IPS-20b (cell line): ENCODE measurements around the gene TTC21A.

Source experiments
- H3K27ac ChIP-seq: one replicate; pipeline ENCODE4 v1.5.1; 2013; ENCODE audit warnings: low read length
- H3K27me3 ChIP-seq: 2 replicates; pipeline ENCODE4 v1.6.1; 2013; ENCODE audit warnings: mild to moderate bottlenecking, low read length, inconsistent platforms; ENCODE audit not compliant: insufficient read depth
- H3K36me3 ChIP-seq: 2 replicates; pipeline ENCODE4 v1.6.1; 2013; ENCODE audit warnings: low read depth, mild to moderate bottlenecking, inconsistent platforms, low read length, moderate library complexity; ENCODE audit not compliant: insufficient read depth
- H3K4me1 ChIP-seq: 2 replicates; pipeline ENCODE4 v1.6.1; 2013; ENCODE audit warnings: mild to moderate bottlenecking, control low read depth, inconsistent platforms, low read length, moderate library complexity; ENCODE audit not compliant: insufficient read depth
- H3K4me3 ChIP-seq: 2 replicates; pipeline ENCODE4 v1.5.1; 2013; ENCODE audit warnings: mild to moderate bottlenecking, low read length, inconsistent platforms
- H3K9ac ChIP-seq: 2 replicates; pipeline ENCODE4 v1.6.1; 2013; ENCODE audit warnings: low read depth, mild to moderate bottlenecking, inconsistent platforms, low read length, moderate library complexity
- H3K9me3 ChIP-seq: 2 replicates; pipeline ENCODE4 v1.6.1; 2013; ENCODE audit warnings: mild to moderate bottlenecking, low read depth, low read length, inconsistent platforms; ENCODE audit not compliant: insufficient read depth

TTC21A gene

DNA sequence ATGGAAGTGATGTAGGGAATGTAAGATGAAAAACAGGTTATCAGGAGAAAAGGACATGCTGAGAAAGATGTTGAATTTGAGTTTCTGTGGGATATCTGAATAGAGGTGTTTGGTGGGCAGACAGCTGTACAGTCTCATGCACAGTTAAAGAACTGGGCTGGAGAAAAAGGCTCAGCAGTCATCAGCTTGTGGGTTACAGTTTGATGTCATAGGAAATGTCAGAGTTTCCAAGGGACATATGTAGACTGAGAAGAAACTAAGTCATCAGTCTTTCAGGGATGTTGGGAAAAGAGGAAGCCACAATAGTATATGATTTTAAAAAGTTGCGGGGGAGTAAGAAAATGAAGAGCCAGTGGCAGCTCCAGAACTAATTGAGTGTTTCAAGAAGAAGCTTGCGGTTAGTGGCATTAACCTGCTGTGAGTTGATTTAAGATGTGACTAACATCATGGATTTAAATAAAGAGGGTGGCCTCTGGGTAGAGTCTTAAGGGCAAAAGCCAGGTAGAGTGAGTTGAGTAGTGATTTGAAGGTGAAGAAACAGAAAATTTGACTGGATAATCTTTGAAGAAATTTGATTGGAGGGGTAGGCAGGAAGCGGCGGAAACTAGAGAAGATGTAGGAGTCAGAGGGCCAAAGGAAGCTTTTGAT, 24.7 kb upstream of the TTC21A start:
- Histone ChIP-seq H3K36me3 (peaks cover 62% of the 10 kb centered on the region), H3K9me3 (no peaks in the 10 kb centered on the region), H3K4me3 (no peak overlapping the region), H3K9ac (no peak overlapping the region), H3K27me3 (no peaks in the 10 kb centered on the region), H3K4me1 (no peaks in the 10 kb centered on the region), H3K27ac (no peak overlapping the region)

GRCh38 chr3:39086144-39086543, 21.3 kb upstream of the TTC21A start:
- Histone ChIP-seq H3K27me3 (no peaks in the 10 kb centered on the region), H3K4me3 (no peak overlapping the region), H3K4me1 (no peaks in the 10 kb centered on the region), H3K36me3 (peaks cover 72% of the 10 kb centered on the region), H3K9ac (no peak overlapping the region), H3K27ac (no peak overlapping the region), H3K9me3 (no peaks in the 10 kb centered on the region)

DNA sequence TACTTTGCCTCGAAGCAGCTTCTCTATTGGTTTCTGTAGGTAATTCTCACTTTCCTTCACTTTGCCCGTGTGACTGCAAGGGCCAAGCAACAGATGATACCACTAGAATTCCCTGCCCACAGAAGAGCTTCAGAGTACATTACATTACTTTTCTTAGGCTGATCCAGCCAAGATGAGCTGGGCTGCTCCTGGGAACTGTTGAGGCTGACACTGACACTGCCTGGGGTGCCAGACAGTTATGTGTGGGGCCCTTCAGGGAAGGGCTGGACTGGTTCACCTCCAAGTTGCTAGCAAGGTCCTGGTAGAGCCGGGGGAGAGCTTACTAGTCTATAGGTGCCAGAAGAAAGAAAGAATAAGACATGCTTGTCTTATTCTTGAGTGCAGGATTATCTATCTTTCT, 19.0 kb upstream of the TTC21A start:
- Histone ChIP-seq H3K4me1 (no peaks in the 10 kb centered on the region), H3K9ac (no peak overlapping the region), H3K36me3 (peaks cover 93% of the 10 kb centered on the region), H3K27ac (no peak overlapping the region), H3K27me3 (no peaks in the 10 kb centered on the region), H3K4me3 (no peak overlapping the region), H3K9me3 (no peaks in the 10 kb centered on the region)

DNA sequence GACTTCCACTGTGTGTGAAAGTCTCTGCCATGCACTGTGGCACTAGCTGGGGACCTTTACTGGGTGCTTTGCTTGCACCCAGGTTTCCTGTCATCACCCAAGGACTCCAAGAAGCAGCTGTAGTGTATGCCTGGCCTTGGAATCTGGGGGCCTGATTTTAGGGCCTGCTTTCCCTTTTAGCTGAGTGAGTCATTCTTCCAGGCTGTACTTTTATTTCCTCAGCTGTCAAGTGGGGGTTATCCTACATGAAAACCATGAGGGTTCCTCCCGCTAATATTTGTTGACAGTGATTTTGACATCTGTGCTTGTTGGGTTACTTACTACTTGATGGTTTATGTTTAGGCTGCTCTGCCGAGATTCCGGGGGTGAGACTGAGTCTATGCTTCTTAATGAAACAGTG, 18.6 kb upstream of the TTC21A start:
- Histone ChIP-seq H3K9me3 (no peaks in the 10 kb centered on the region), H3K9ac (no peak overlapping the region), H3K4me3 (no peak overlapping the region), H3K27me3 (no peaks in the 10 kb centered on the region), H3K27ac (no peak overlapping the region), H3K4me1 (no peaks in the 10 kb centered on the region), H3K36me3 (peaks cover 93% of the 10 kb centered on the region)

DNA sequence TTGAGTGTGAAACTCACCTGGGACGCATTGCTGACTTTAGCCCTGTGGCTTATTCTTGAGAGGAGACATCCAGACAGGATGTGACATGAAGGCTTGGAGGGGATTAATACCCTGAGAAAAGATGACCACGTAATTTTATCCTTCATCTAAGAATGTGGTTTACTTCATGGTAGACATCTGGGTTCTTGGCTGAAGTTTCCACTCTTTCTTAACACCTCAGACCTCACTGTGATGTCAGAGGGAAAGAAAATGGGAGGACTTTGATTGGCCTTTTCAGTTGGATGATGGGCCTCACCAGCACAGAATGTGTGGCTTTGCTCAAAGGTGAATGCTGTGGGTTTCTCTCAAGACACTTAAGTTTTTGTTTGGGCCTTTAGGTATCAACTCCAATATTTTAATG, 16.6 kb upstream of the TTC21A start:
- Histone ChIP-seq H3K36me3 (peaks cover 95% of the 10 kb centered on the region), H3K9ac (no peak overlapping the region), H3K4me1 (no peaks in the 10 kb centered on the region), H3K27me3 (no peaks in the 10 kb centered on the region), H3K4me3 (no peak overlapping the region), H3K27ac (no peak overlapping the region), H3K9me3 (no peaks in the 10 kb centered on the region)

DNA sequence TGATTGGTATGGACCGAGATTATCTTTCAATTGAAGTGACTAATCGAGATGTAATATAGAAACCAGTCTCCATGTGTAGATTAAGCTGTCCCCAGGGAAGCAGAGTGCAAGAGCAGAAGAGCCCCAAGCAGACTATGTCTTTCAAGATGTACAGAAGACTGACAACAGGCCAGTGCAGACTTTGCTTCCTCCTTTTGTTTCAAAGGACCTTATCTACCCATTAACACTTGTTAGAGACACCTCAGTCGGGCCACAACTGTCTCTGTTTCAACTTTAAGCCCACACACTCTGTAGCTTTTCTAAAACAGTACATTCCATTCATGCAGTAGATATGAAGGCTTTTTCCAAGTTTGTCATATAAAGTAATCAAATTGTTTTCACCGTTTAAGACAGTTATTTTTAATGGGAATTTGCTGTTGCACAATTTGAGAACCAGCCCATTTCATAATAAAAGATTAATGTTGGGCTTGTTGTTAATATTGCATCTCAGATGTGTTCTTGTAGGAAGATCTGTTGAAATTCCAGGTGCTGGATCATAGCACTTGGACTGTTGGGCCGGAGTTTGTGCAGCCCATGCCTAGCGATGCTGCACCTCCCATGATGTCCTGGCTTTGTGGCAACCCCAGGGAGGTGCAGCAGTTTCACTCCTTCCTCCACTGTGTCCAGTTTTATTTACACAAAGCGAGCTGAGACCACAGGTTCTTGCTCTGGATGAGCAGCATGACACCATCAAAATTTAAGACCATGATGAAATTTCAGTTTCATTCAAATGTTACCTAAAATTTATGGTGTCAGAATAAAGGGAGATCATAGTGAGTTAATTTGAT, 12.4 kb upstream of the TTC21A start:
- Histone ChIP-seq H3K4me3 (no peak overlapping the region), H3K36me3 (peaks cover 97% of the 10 kb centered on the region), H3K9ac (no peak overlapping the region), H3K9me3 (no peaks in the 10 kb centered on the region), H3K4me1 (no peaks in the 10 kb centered on the region; the same call in 1 of the 2 replicates), H3K27ac (no peak overlapping the region), H3K27me3 (no peaks in the 10 kb centered on the region)

- no peak overlapping the region for H3K4me3 ChIP-seq
- H3K27me3 ChIP-seq = no peaks in the 10 kb centered on the region
- no peaks in the 10 kb centered on the region for H3K9me3 ChIP-seq
- H3K9ac ChIP-seq = no peak overlapping the region
- no peaks in the 10 kb centered on the region; the same call in 1 of the 2 replicates for H3K4me1 ChIP-seq
- no peak overlapping the region for H3K27ac ChIP-seq
- H3K36me3 ChIP-seq = peaks cover 97% of the 10 kb centered on the region
These were observed 11.7 kb upstream of the TTC21A start for GRCh38 chr3:39095778-39096177.

- no peaks in the 10 kb centered on the region; the same call in 1 of the 2 replicates for H3K4me1 ChIP-seq
- peaks cover 87% of the 10 kb centered on the region for H3K36me3 ChIP-seq
- no peaks in the 10 kb centered on the region for H3K27me3 ChIP-seq
- no peak overlapping the region for H3K4me3 ChIP-seq
- no peaks in the 10 kb centered on the region for H3K9me3 ChIP-seq
- no peak overlapping the region for H3K27ac ChIP-seq
- no peak overlapping the region for H3K9ac ChIP-seq
These were observed 10.7 kb upstream of the TTC21A start for GRCh38 chr3:39096775-39097174.

GRCh38 chr3:39097716-39098472, 9.6 kb upstream of the TTC21A start:
- H3K4me3 ChIP-seq = no peak overlapping the region
- H3K27me3 ChIP-seq = no peaks in the 10 kb centered on the region
- no peaks in the 10 kb centered on the region; the same call in 1 of the 2 replicates for H3K4me1 ChIP-seq
- H3K9me3 ChIP-seq = no peaks in the 10 kb centered on the region
- H3K36me3 ChIP-seq = peaks cover 77% of the 10 kb centered on the region
- no peak overlapping the region for H3K27ac ChIP-seq
- no peak overlapping the region for H3K9ac ChIP-seq

DNA sequence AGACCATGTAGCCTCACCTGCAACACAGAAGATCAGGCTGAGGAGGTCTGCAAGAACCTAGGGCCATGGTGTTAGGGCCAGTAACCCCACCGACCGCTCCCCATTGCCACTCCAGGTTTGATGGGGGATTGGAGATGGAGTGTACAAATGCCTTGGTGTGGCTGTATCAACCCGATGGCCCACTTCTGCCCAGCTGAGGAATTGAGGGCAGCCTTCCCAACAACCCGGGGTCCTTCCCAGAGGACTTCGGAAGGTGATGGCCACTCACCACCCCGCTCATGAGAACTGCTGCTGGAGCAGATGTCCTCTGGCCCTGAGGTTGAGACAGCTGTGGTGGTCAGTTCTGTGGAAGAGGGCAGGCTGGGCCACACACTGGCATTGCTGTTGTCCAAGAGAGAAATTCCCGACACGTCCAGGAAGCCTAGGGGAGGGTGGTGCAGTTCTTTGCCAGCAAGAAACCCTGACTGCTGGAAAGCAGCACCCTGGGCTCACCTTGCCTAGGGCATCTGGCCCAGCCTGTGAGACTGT, 8.9 kb upstream of the TTC21A start:
- H3K4me1 ChIP-seq = no peaks in the 10 kb centered on the region; the same call in 1 of the 2 replicates
- H3K36me3 ChIP-seq = peaks cover 71% of the 10 kb centered on the region
- H3K9me3 ChIP-seq = no peaks in the 10 kb centered on the region
- no peak overlapping the region for H3K27ac ChIP-seq
- no peaks in the 10 kb centered on the region for H3K27me3 ChIP-seq
- no peak overlapping the region for H3K4me3 ChIP-seq
- H3K9ac ChIP-seq = no peak overlapping the region

DNA sequence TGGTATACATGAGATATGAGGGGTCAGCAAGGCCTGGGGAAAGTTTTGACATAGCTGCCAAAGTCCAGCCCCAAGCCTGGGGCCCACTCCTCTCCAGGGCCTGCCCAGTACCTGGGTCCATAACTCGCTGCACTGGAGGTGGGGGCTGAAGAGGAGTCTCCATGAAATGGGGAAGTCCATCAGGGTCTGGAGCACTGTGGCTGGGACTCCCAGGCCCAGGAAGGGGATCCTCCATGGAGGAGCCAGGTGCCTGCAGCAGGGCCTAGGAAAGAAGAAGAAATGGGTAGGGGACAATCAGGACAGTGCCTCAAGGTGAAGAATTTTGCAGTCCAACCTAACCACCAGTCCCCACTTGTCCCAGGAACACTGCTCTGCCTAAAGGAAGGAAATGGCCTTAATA, 8.2 kb upstream of the TTC21A start:
- no peaks in the 10 kb centered on the region for H3K9me3 ChIP-seq
- peaks cover 64% of the 10 kb centered on the region for H3K36me3 ChIP-seq
- H3K27ac ChIP-seq = no peak overlapping the region
- no peaks in the 10 kb centered on the region; the same call in 1 of the 2 replicates for H3K4me1 ChIP-seq
- H3K9ac ChIP-seq = no peak overlapping the region
- H3K4me3 ChIP-seq = no peak overlapping the region
- no peaks in the 10 kb centered on the region for H3K27me3 ChIP-seq
